IPS-18a (cell line): ENCODE measurements around the gene TMEM123.
"Not testable (repeated sequence)": the region's sequence is repeated elsewhere in the genome, so short reads cannot be mapped to it uniquely, and the experiment has no call there.

Experiments
- H3K27ac ChIP-seq: one replicate; pipeline ENCODE4 v1.5.1; 2013; ENCODE audit warnings: low read length
- H3K27me3 ChIP-seq: one replicate; pipeline ENCODE4 v1.6.1; 2013; ENCODE audit warnings: mild to moderate bottlenecking, low read length; ENCODE audit not compliant: control insufficient read depth, insufficient read depth
- H3K36me3 ChIP-seq: one replicate; pipeline ENCODE4 v1.6.1; 2013; ENCODE audit warnings: low read depth, low read length; ENCODE audit not compliant: control insufficient read depth
- H3K4me1 ChIP-seq: one replicate; pipeline ENCODE4 v1.6.1; 2013; ENCODE audit warnings: low read depth, low read length; ENCODE audit not compliant: control insufficient read depth
- H3K4me3 ChIP-seq: one replicate; pipeline ENCODE4 v1.5.1; 2013; ENCODE audit warnings: low read length
- H3K9ac ChIP-seq: one replicate; pipeline ENCODE4 v1.6.1; 2013; ENCODE audit warnings: mild to moderate bottlenecking, low read length, moderate library complexity
- H3K9me3 ChIP-seq: one replicate; pipeline ENCODE4 v1.6.1; 2013; ENCODE audit warnings: low read depth, low read length; ENCODE audit not compliant: control insufficient read depth

Gene TMEM123

DNA sequence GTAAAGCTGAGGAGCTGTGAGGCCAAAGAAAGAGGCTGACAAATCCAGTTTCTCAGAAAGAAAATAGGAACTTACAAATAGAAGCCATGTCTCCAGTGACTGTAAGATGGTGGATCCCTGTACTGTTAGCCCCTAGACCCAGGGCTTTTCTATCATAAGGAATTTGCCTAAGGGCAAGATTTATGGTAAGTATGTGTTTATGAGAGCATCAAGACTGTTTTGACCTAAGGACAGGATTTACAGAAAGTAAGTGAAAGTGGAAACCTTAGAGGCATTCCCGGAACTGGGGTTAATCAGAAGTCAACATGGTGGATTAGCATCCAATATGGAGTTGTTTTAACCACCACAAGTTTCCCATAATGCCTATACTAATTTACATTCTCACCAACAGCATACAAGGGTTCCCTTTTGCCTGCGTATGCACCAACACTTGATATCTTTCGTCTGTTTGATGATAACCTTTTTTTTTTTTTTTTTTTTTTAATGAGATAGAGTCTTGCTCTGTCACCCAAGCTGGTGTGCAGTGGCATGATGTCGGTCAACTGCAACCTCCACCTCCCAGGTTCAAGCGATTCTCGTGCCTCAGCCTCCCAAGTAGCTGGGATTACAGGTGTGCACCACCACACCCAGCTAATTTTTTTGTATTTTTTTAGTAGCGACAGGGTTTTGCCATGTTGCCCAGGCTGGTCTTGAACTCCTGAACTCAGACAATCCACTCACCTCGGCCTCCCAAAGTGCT, 65.4 kb downstream of the TMEM123 start:
- H3K27me3 ChIP-seq = no peaks in the 10 kb centered on the region
- no peak overlapping the region for H3K9ac ChIP-seq
- H3K27ac ChIP-seq = no peak overlapping the region
- H3K36me3 ChIP-seq = no peaks in the 10 kb centered on the region
- H3K9me3 ChIP-seq = no peaks in the 10 kb centered on the region
- H3K4me1 ChIP-seq = no peaks in the 10 kb centered on the region
- no peak overlapping the region for H3K4me3 ChIP-seq

DNA sequence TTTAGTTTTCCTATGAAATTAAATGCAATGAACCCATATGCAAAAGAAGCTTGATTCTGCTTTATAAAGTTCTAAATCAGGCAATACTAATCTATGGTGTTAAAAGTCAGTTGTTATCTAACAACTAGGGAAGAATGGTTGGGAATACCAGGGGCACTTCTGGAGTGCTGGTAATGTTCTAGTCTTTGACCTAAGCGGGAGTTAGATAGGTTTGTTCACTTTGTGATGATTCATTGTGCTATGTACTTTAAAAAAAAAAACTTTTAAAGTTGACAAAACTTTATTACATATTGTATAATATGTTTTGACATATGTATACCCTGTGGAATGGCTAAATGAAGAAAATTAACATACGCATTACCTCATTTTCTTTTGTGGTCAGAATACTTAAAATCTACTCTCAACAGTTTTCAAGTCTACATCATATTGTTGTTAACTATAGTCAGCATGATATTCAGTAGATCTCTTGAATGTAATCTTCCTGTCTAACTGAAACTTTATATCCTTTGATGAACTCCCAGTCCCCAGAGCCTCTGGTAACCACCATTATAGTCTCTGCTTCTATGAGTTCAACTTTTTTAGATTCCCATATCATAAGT, 66.3 kb downstream of the TMEM123 start:
- Histone ChIP-seq H3K9ac (no peak overlapping the region), H3K27me3 (no peaks in the 10 kb centered on the region), H3K4me3 (no peak overlapping the region), H3K4me1 (no peaks in the 10 kb centered on the region), H3K36me3 (no peaks in the 10 kb centered on the region), H3K9me3 (no peaks in the 10 kb centered on the region), H3K27ac (no peak overlapping the region)

DNA sequence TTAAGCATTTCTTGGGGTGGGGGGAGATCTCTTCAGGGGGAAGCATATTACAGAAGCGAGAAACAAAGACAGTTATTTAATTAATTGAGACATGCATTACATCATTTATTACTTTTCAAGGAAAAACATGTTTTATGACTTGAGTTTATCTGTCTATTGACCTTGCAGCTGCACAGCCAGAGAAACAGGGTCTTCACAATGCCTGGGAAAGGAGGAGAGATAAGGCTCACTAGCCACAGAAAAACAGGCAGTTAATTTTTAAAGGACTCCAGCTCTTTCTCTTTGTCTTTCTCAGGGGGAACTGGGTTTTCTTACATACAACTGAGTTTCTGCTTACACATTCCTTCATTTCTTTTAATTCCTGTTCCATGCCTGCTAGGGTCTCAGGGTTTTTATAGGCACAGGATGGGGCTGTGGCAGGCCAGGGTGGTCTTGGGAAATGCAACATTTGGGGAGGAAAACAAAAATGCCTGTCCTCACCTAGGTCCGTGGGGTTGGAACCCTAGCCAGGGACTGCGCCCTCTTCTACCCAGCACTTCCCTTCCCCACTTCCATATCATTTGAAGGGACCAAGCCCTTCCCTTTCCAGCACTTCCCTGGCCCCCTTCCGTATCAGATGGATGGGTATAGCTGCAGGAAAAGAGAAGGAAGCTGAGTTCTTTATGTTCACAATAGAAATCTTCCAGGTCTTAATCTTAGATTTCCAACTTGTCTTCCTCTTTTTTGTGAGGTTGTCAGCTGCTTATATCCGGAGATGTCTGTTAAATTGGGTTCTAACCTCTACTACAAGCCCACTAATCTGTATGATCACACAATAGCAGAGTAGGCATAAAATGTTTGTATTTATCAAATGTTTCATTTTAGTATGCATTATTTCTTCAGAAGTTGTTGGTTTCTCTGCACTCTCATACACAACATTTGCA, 67.2 kb downstream of the TMEM123 start:
- Histone ChIP-seq H3K27ac (no peak overlapping the region), H3K27me3 (no peaks in the 10 kb centered on the region), H3K4me1 (no peaks in the 10 kb centered on the region), H3K9ac (no peak overlapping the region), H3K4me3 (no peak overlapping the region), H3K9me3 (no peaks in the 10 kb centered on the region), H3K36me3 (peaks cover under 1% of the 10 kb centered on the region)

DNA sequence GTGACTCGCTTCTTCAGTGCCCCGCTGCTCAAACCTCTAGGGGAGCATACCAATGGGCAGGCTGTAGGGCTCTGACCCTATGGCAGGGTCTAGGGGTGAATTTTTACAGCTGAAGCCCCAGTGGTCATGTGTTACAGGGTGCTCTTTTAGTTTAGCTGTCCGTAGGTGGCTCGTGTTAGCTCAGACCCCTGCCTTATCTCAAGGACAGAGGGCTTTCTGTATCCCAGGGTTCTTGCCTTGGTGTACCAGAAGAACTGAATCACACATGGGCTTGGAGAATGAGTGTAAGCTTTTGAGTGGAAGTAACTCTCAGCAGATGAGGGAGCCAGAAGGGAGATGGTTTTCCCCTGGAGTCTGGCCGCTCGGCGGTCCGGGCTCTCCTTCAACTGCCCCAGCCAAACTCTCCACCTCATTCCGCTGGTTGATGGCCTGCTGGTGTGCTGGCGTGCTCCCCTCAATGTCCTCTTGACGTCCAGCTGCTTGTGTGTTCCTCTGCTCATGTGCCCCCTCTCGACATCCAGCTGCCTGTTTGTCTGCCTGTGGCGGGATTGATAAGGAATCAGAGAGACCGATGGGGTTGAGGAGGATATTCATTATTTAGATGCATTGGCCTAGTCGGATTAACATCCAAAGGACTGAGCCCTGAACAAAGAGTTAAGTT, 68.0 kb downstream of the TMEM123 start:
- no peak overlapping the region for H3K27ac ChIP-seq
- no peak overlapping the region for H3K9ac ChIP-seq
- H3K36me3 ChIP-seq = peaks cover 4% of the 10 kb centered on the region

DNA sequence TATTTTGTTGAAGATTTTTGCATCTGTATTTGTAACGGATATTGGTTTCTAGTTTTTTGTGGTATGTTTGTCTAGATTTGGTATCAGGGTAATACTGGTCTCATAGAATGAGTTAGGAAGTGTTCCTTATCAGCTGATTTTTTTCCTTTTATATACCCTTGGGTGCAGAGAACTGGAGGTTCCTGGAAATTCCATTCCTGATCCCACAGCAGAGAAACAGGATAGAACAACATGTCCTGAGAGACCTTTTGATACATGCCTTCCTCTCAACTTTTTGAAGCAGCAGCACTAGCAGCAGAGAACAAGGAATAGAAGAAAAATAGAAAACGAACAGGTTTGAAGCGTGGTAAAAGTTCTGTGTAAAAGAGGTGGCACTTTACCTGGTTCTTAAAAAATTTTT, 68.7 kb downstream of the TMEM123 start:
- H3K9ac ChIP-seq = no peak overlapping the region
- no peak overlapping the region for H3K27ac ChIP-seq
- no peaks in the 10 kb centered on the region for H3K9me3 ChIP-seq
- no peaks in the 10 kb centered on the region for H3K27me3 ChIP-seq
- H3K36me3 ChIP-seq = peaks cover 4% of the 10 kb centered on the region
- no peak overlapping the region for H3K4me3 ChIP-seq
- no peaks in the 10 kb centered on the region for H3K4me1 ChIP-seq

More for the DNA sequence above, 68.0 kb downstream of the TMEM123 start:
- Histone ChIP-seq H3K27me3 (no peaks in the 10 kb centered on the region), H3K9me3 (no peaks in the 10 kb centered on the region), H3K4me1 (no peaks in the 10 kb centered on the region), H3K4me3 (no peak overlapping the region)

- H3K4me3 ChIP-seq = no peak overlapping the region
- H3K4me1 ChIP-seq = no peaks in the 10 kb centered on the region
- no peak overlapping the region for H3K27ac ChIP-seq
- no peak overlapping the region for H3K9ac ChIP-seq
- peaks cover 15% of the 10 kb centered on the region for H3K36me3 ChIP-seq
- no peaks in the 10 kb centered on the region for H3K9me3 ChIP-seq
- H3K27me3 ChIP-seq = no peaks in the 10 kb centered on the region
Observed at GRCh38 chr11:102382384-102382783, 70.2 kb downstream of the TMEM123 start.

- Histone ChIP-seq H3K27me3 (no peaks in the 10 kb centered on the region), H3K36me3 (peaks cover 17% of the 10 kb centered on the region), H3K9me3 (no peaks in the 10 kb centered on the region), H3K4me1 (peaks cover 4% of the 10 kb centered on the region), H3K27ac (no peak overlapping the region), H3K9ac (no peak overlapping the region), H3K4me3 (no peak overlapping the region)
Observed at GRCh38 chr11:102378818-102379217, 73.7 kb downstream of the TMEM123 start.

DNA sequence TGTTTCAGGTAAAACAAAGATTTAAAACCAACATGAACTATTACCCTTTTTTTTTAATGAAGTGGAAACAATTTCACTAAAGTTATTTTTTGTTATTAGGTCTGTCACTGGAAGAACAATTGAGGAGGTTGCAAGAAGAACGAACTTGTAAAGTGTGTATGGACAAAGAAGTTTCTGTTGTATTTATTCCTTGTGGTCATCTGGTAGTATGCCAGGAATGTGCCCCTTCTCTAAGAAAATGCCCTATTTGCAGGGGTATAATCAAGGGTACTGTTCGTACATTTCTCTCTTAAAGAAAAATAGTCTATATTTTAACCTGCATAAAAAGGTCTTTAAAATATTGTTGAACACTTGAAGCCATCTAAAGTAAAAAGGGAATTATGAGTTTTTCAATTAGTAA, 74.7 kb downstream of the TMEM123 start:
- Histone ChIP-seq H3K27me3 (no peaks in the 10 kb centered on the region), H3K4me1 (peaks cover 4% of the 10 kb centered on the region), H3K9me3 (no peaks in the 10 kb centered on the region), H3K27ac (no peak overlapping the region), H3K9ac (no peak overlapping the region), H3K36me3 (peaks cover 17% of the 10 kb centered on the region), H3K4me3 (no peak overlapping the region)

DNA sequence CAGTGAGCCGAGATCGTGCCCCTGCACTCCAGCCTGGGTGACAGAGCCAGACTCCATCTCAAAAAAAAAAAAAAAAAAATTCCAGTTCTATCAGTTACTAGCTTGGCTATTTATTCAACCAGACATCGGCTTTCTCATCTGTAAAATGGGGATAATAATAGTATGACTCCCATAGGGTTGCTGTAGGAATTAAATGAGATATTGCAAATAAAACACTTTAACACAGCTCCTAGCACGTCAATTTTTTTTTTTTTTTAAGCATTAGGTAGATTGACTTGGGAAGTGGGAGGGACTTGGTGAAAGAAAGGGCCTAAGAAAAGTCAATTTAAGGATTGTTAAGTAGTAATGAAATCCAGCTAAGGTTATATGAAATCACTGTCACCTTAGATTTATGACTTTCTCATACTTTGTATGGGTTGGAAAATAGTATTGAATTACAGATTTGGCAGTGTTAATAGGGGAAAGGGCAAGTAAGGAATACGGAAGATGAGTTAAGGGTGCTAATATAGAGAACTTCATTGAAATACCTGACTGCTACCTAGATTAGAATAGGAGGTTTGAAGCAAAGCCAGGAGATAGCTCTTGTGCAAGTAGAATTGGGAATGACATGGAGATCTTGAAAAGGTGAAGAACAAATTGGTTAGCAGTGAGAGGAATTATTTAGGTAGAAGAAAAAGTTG, 76.7 kb downstream of the TMEM123 start:
- H3K9me3 ChIP-seq = no peaks in the 10 kb centered on the region
- H3K27ac ChIP-seq = no peak overlapping the region
- H3K27me3 ChIP-seq = no peaks in the 10 kb centered on the region
- H3K4me3 ChIP-seq = no peak overlapping the region
- peaks cover 17% of the 10 kb centered on the region for H3K36me3 ChIP-seq
- no peak overlapping the region for H3K9ac ChIP-seq
- H3K4me1 ChIP-seq = peaks cover 4% of the 10 kb centered on the region

DNA sequence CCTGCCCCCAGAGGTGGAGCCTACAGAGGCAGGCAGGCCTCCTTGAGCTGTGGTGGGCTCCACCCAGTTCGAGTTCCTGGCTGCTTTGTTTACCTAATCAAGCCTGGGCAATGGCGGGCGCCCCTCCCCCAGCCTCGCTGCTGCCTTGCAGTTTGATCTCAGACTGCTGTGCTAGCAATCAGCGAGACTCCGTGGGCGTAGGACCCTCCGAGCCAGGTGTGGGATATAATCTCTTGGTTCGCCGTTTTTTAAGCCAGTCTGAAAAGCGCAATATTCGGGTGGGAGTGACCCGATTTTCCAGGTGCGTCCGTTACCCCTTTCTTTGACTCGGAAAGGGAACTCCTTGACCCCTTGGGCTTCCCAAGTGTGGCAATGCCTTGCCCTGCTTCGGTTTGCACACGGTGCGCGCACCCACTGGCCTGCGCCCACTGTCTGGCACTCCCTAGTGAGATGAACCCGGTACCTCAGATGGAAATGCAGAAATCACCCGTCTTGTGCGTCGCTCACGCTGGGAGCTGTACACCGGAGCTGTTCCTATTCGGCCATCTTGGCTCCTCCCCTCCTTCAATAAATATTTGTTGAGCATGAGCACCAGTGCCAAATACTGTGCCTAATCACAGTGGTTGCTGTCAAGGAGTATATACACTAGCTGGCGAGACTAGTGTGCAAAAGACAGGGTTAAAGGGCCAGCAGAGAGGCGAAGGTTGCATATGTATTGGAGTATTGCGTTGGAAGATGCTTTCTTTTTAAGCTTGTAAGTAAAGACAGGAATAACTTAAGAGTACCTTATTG, 77.7 kb downstream of the TMEM123 start:
- not testable (repeated sequence) for H3K4me1 ChIP-seq, H3K9me3 ChIP-seq, H3K27me3 ChIP-seq
- peak overlapping the region; percentile 68 for H3K9ac ChIP-seq
- H3K27ac ChIP-seq = peak overlapping the region; percentile 69
- peaks cover 12% of the 10 kb centered on the region for H3K36me3 ChIP-seq
- peak overlapping the region; percentile 56 for H3K4me3 ChIP-seq
